NCI-H2107 treated with DMSO at 0.1 percent for 48 hours (cell line): ENCODE results near the gene MRPS27.
A peak's percentile ranks its signal among the peaks of the same experiment; 100 is the strongest.

Source experiments
- DNase-seq: peaks from one replicate; lab custom pipeline; 2025; ENCODE audit not compliant: unreplicated experiment; lab: John Stamatoyannopoulos, UW

The MRPS27 gene

GRCh38 chr5:72319976-72320752, at the start of gene MRPS27, which contains the start of gene PTCD2:
Gene MRPS27, minus strand, starts transcription at chr5:72320240. Its CDS starts 19 bp downstream, at chr5:72320221.
Gene PTCD2, plus strand, starts transcription at chr5:72320373. Its CDS starts 10 bp downstream, at chr5:72320383.
- DNase-seq: peak; percentile 82

- DNase-seq: no peak
These were observed 49.7 kb upstream of the MRPS27 start for GRCh38 chr5:72369711-72370110.

GRCh38 chr5:72369301-72369700, 49.3 kb upstream of the MRPS27 start:
- DNase-seq: no peak

- DNase-seq: no peak
These were observed 48.2 kb upstream of the MRPS27 start for GRCh38 chr5:72368271-72368670.

- peak; percentile 33 for DNase-seq
These were observed 46.4 kb upstream of the MRPS27 start for GRCh38 chr5:72366324-72366976.

- DNase-seq: no peak
These were observed 44.9 kb upstream of the MRPS27 start for GRCh38 chr5:72364951-72365350.

- no peak for DNase-seq
These were observed 44.1 kb upstream of the MRPS27 start for GRCh38 chr5:72364171-72364570.

- no peak for DNase-seq
These were observed 43.2 kb upstream of the MRPS27 start for GRCh38 chr5:72363166-72363802.

GRCh38 chr5:72359886-72360285, 39.8 kb upstream of the MRPS27 start:
- DNase-seq: no peak

- no peak for DNase-seq
These were observed 38.9 kb upstream of the MRPS27 start for GRCh38 chr5:72358925-72359324.

GRCh38 chr5:72356361-72356760, 36.3 kb upstream of the MRPS27 start:
- no peak for DNase-seq

GRCh38 chr5:72355706-72356299, 35.8 kb upstream of the MRPS27 start:
- DNase-seq: no peak

- no peak for DNase-seq
These were observed 33.0 kb upstream of the MRPS27 start for GRCh38 chr5:72353046-72353445.

- DNase-seq: no peak
These were observed 32.6 kb upstream of the MRPS27 start for GRCh38 chr5:72352616-72353015.

GRCh38 chr5:72351376-72351775, 31.3 kb upstream of the MRPS27 start:
- no peak for DNase-seq

- no peak for DNase-seq
These were observed 27.8 kb upstream of the MRPS27 start for GRCh38 chr5:72347801-72348308.

GRCh38 chr5:72346398-72346797, 26.4 kb upstream of the MRPS27 start:
- DNase-seq: no peak

- DNase-seq: no peak
These were observed 18.7 kb upstream of the MRPS27 start for GRCh38 chr5:72338689-72339209.

GRCh38 chr5:72337159-72337558, 17.1 kb upstream of the MRPS27 start:
- DNase-seq: no peak

- DNase-seq: no peak
These were observed 10.7 kb upstream of the MRPS27 start for GRCh38 chr5:72330712-72331111.

- peak; percentile 15 for DNase-seq
These were observed 8.1 kb upstream of the MRPS27 start for GRCh38 chr5:72328172-72328571.
